NT2/D1 (cell line): Measurements from ENCODE around the gene RPH3AL.

Experiments
- SUZ12 ChIP-seq: IDR thresholded peaks from 2 replicates; pipeline ENCODE4 v1.6.1; 2011; ENCODE audit not compliant: insufficient read length, insufficient read depth; ENCODE audit errors: extremely low read depth
- YY1 ChIP-seq: IDR thresholded peaks from 2 replicates; pipeline ENCODE4 v1.6.1; 2011; ENCODE audit not compliant: insufficient read length, insufficient read depth
- ZNF274 ChIP-seq: IDR thresholded peaks from 2 replicates; pipeline ENCODE4 v1.6.1; 2011; ENCODE audit warnings: mild to moderate bottlenecking, low read depth, low read length

DNA sequence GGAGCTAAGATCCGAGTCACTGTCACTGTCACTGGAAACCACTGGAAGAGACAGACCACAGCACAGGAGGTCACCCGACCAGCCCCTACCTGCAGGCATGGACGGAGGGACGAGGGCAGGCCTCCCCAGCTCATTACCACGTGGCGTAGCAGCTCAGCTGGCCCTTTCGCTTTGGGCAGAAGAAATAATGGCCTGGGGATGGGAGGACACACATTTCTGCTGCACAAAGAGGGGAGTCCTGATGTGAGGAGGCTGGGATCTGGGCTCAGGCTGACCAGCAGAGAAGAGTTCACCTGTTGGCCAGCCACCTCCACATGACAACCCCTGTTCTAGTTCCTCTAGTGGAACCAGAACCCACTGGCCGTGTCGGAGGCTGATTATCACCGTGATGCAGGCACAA, 132.9 kb downstream of the RPH3AL start:
- no peak for TF ChIP-seq YY1
- TF ChIP-seq ZNF274 = no peak
- no peak for TF ChIP-seq SUZ12
